Midbrain (tissue), 1 donor: Measurements from ENCODE around the gene SPATA31D3.
"Not testable (repeated sequence)": the region's sequence is repeated elsewhere in the genome, so short reads cannot be mapped to it uniquely, and the experiment has no call there.

Source experiments
- DNase-seq: peaks from one replicate; lab custom pipeline; 2025; lab: John Stamatoyannopoulos, UW

The SPATA31D3 gene

GRCh38 chr9:81943393-81943792, at the start of gene SPATA31D3:
TSS of gene SPATA31D3 (plus strand) at chr9:81943500. CDS start at chr9:81943586, 86 bp downstream.
- not testable (repeated sequence) for DNase-seq

DNA sequence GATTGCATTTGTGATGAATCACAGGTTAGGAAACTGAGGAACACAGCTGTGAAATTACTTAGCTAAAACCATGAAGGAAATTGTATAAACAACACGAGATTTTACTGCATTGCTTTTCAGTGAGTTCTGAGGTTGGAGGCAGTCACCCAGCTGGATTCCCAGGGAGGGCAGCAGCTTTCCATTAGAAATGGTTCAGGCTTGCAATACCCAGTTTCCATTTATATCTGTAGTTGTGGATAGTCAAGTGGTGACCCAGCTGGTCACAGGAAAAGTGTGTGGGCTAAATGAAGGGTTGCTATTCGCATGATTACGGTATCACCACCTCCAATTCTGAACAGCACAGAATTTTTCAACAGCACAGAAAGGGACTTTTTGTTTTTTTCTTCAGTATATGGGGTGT, 49.4 kb upstream of the SPATA31D3 start:
- no peak for DNase-seq

- no peak for DNase-seq
Observed at GRCh38 chr9:81894891-81895290, 48.4 kb upstream of the SPATA31D3 start.

DNA sequence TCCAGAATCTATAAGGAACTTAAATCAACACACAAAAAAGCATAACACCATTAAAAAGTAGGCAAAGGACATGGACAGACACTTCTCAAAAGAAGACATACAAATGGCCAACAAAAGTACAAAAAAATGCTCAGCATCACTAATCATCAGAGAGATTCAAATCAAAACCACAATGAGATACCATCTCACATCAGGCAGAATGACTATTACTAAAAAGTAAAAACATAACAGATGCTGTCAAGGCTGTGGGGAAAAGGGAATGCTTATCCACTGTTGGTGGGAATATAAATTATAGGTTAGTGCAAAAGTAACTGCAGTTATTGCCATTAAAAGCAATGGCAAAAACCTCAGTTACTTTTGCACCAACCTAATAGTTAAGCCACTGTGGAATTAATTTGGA, 47.2 kb upstream of the SPATA31D3 start:
- DNase-seq = no peak

GRCh38 chr9:81898851-81899250, 44.4 kb upstream of the SPATA31D3 start:
- no peak for DNase-seq

DNA sequence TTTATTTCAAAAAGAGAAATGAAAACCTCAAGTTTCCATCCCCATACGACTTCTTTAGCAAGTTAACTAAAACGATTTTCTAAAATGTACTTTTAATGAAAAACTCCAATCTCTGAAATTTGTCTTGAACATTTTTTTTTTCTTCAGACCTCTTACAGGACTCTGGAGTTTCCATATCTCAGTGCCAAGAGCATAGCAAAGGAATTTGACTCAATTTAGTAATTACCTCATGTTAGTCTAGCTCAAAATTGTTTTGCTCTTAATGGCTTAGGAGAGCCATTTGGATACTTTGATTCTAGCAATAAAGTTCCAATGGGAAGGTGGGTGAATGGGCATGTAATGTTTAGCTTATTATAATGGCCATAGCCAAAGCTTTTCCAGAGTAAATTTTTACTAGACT, 41.1 kb upstream of the SPATA31D3 start:
- no peak for DNase-seq

- DNase-seq = no peak
Observed at GRCh38 chr9:81902626-81903025, 40.7 kb upstream of the SPATA31D3 start.

DNA sequence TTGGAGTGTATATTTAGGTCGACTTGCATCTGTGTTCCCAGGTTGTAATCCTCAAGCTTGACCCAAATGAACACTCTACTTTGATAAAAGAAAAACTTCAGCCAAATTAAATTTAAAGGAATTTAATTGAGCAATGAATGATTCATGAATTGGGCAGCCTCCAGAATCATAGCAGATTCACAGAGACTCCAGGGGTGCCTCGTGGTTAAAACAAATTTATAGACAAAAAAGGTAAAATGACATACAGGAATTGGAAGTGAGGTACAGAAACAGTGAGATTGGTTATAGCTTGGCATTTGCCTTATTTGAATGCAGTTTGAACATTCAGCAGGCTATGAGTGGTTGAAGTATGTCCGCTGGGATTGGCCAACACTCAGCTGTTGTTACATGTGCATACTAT, 36.6 kb upstream of the SPATA31D3 start:
- no peak for DNase-seq

GRCh38 chr9:81912135-81912534, 31.2 kb upstream of the SPATA31D3 start:
- no peak for DNase-seq

- DNase-seq = no peak
Observed at GRCh38 chr9:81915801-81916505, 27.3 kb upstream of the SPATA31D3 start.

DNA sequence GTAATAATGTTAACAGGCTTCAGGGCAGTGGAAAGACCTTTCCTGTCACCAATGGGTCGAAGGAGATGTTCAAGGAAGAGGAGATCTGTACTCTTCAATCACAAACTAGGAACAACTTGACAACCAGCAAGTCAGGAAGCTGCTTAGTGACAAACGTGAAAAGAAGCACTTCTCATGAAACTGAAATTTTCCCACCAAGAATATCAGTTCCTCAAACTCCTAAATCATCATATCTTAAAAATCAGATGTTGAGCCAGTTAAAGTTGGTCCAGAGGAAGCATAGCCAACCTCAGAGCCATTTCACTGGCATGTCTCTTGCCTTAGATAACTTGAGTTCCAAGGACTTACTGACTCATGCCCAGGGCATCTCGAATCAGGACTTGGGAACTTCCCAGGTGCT, 24.8 kb upstream of the SPATA31D3 start:
- DNase-seq = not testable (repeated sequence)

- not testable (repeated sequence) for DNase-seq
Observed at GRCh38 chr9:81928305-81928704, 15.0 kb upstream of the SPATA31D3 start, which contains the start of gene SPATA31D4. TSS of gene SPATA31D4 (plus strand) at chr9:81928428. CDS start at chr9:81928514, 86 bp downstream.

DNA sequence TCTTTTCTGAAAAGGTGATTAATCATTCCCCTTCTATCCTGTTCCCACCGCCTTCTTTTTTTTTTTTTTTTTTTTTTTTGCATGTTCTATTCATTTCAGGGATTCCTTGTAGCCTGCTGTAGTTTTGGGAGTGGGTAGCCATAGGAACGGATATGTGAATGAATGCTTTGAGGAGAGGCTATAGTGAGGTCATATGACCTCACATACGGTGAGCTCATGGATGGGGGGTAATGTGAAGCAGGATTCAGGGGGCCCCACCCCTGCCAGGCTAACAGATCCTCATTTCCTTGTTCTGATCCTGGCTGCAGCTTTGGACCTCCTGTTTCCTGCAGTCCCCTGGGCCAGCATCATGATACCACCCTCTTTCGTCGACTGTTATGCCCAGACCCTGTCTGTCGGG, 13.2 kb upstream of the SPATA31D3 start:
- not testable (repeated sequence) for DNase-seq

GRCh38 chr9:81933547-81933946, 9.8 kb upstream of the SPATA31D3 start:
- not testable (repeated sequence) for DNase-seq

DNA sequence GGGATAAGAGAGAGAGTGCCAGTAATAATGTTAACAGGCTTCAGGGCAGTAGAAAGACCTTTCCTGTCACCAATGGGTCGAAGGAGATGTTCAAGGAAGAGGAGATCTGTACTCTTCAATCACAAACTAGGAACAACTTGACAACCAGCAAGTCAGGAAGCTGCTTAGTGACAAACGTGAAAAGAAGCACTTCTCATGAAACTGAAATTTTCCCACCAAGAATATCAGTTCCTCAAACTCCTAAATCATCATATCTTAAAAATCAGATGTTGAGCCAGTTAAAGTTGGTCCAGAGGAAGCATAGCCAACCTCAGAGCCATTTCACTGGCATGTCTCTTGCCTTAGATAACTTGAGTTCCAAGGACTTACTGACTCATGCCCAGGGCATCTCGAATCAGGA, 5.3 kb downstream of the SPATA31D3 start:
- not testable (repeated sequence) for DNase-seq

GRCh38 chr9:81953096-81953495, 9.8 kb downstream of the SPATA31D3 start:
- no peak for DNase-seq

GRCh38 chr9:81955625-81956024, 12.3 kb downstream of the SPATA31D3 start:
- DNase-seq = no peak

- no peak for DNase-seq
Observed at GRCh38 chr9:81964218-81965171, 21.2 kb downstream of the SPATA31D3 start.

DNA sequence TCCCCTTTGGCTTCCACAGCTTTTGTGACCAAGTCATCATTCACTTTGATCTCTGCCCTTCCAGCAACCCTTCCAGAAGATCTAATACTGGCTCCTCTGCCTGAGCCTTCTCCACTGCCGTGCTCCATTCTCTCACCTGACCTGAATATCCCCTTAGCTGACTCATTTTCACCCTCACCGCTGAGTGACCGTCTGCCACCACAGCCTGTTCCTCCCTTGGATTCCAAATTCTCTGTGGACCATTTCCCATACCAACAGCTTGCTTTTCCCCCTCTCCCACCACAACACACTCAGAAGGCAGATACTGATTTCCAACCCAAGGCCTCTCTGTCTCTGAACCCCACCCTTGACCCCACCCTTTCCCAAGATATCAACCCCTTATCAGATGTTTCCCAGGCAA, 24.7 kb downstream of the SPATA31D3 start:
- no peak for DNase-seq

GRCh38 chr9:81969971-81970370, 26.7 kb downstream of the SPATA31D3 start:
- no peak for DNase-seq

GRCh38 chr9:81971727-81972126, 28.4 kb downstream of the SPATA31D3 start:
- DNase-seq = no peak

DNA sequence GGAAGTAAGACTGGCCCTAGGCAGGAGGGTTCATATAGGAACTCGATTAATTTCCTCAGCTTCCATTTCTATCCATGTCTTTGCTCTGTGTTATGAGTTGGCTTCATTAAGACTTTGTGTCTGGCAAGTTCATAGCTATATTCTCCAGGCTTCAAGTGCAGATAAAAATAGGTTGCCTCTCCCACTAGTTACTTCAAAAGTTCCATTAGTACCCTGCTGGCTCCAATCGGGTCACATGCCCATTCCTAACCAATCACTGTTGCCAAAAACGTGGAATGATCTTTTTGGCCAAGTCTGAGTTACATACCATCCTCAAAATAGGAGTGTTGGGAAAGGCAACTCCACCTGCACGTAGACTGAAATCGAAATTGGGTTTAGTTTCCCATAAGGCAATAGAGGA, 31.5 kb downstream of the SPATA31D3 start:
- DNase-seq = no peak

DNA sequence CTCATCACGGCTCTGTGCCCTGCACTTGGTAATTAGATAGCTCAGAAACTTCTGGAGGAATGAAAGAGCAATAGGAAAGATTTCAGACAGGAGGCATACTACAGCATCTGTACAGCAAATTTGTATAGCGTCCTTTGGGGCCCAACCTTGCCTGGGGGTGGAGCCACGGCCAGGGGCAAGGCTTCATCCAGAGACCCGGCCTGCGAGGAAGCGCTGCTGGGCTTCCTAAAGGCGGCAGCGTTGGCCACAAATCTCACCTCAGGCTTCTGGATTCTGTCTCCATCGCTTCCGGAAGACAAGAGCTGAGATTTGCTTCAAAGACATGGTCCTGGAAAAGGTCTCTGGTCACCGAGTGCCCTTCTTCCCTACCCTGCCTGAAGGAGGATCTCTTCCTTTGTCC, 33.1 kb downstream of the SPATA31D3 start:
- no peak for DNase-seq
